SKM-1 treated with dmso at 0.1 percent for 144 hours (cell line): ENCODE results near the gene FRMD1.

Experiments
- DNase-seq: peaks from one replicate; lab custom pipeline; 2025; ENCODE audit not compliant: unreplicated experiment; lab: John Stamatoyannopoulos, UW

Gene FRMD1

GRCh38 chr6:168044521-168045130, 34.4 kb downstream of the FRMD1 start:
- no peak for DNase-seq

GRCh38 chr6:168043848-168044415, 35.1 kb downstream of the FRMD1 start:
- no peak for DNase-seq

- DNase-seq, result no peak
Observed at GRCh38 chr6:168043193-168043847, 35.7 kb downstream of the FRMD1 start.

DNA sequence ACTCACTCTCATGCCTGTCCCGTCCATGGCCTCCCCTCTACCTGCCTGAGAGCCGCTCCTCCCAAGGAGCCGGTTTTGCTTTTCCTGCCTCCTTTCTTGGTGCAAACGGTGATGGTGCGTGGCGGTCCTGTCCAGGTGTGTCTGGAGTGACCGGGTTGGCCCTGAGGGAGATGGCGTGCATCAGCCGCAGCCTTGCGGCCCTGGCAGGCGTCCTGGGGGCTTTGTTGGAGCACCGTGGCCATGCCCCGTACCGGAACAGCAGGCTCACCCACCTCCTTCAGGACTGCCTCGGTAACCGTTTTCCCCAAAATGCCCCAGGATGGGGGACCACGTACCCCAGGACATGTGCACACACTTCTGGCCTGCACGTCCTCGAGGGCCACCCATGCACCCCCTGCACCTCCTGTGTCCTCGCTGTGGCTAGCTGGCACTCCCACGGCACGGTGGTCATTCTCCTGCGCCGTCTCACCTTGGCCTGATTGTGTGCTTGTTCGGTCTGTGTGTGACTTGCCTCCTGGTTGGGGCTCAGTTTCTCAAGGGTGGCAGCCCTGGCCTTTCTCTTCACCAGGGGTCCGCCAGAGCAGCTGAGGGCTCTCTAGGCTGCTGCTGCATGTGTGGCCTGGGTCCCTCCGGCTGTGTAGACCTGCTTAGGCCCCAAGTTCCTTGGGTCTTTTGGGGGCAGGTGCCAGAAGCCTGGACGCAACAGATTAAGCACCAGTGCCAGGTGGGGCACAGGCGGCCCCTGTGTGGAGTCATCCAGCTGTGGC, 36.4 kb downstream of the FRMD1 start:
- no peak for DNase-seq

GRCh38 chr6:168041928-168042327, 37.1 kb downstream of the FRMD1 start:
- DNase-seq, result no peak

GRCh38 chr6:168040856-168041496, 38.0 kb downstream of the FRMD1 start:
- no peak for DNase-seq

DNA sequence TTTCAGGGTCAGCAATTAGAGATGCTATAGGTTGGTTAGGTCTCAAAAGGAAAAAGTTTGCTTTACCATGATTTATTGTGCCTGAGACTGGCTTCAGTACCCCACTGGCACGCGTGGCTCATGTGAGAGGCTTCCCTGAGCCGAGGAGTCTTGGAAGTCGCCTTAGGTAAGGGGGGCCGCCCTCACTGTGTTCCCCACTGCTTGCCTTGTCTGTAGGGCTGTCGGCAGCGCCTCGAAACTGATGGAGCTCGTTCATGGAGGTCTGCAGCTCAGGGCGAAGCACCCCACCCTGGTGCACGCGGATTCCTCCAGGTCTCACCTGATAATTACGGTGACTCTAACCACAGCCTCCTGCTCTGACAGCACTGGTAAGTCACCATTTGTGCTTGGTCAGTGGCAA, 39.2 kb downstream of the FRMD1 start:
- DNase-seq, result no peak

DNA sequence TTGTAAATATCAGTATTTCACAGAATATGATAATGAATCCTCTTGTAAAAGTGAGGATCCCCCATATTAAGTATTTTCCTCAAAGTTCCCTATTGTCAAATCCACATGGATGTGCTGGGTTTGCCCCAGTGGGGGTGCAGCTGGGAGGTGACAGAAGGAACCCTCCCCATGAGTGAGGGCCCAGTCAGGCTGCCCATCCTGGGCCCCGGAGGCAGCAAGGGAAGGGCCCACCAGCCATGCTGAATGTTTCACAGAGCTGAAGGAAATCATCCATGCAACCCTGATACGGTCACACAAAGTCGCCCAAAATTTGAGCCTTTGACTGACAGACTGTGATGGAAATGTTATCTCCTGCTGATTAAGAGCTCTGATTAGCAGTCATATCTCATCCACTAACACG, 39.7 kb downstream of the FRMD1 start:
- no peak for DNase-seq

DNA sequence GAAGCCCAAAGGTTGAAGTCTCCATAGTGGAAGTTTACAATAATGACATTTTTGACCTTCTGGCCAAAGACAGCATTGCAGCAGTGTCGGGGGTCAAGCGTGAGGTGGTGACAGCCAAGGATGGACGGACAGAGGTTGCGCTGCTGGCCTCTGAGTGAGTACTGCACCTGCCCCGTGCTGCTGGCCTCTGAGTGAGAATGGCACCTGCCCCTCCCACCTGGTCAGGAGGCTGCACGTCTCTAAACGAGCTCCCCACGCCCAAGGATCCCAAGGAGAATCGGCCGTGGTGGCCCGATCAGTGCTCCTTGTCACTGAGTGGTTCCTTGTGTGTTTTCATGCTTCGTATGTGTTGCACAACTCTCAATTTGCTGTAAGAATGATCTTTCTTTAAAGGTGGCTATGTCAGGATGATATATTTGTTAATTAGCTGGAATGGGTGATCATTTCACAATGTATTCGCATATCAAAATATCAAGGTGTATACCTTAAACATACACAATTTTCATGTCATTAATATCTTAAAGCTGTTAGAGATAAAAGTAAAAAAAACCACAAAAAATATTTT, 40.4 kb downstream of the FRMD1 start:
- DNase-seq, result no peak

DNA sequence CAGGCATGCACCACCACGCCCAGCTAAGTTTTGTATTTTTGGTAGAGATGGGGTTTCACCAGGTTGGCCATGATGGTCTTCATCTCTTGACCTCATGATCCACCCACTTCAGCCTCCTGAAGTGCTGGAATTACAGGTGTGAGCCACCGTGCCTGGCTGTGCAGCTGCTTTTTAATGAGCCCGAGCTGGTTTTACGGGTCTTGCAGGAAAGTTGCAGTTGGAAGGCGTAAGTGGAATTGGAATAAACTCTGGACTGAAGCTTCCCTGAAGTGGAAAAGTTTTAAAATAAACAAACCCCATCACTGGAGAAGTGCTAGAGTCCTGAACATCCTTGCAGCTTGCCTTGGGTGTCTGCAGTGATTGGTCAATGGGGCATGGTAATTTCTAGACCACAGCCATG, 41.2 kb downstream of the FRMD1 start:
- no peak for DNase-seq

DNA sequence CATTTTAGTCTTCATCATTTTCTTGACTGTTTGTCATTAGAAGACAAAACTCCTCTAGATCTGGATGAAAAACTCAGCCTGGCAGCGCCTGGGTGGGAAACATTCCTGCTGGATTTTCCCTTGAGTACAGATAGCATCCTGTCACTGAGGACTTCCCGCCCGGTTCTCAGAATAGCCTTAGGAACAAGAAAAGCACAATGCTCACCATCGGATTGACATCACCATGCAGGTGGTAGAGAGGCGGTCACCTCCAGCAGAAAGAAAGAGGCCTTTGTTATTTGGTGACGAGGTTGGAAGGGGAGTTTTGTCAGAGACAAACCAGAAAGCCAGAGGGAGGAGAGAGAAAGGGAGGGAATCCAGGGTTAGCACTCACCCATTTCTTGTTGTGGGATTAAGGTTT, 41.8 kb downstream of the FRMD1 start:
- DNase-seq, result no peak

DNA sequence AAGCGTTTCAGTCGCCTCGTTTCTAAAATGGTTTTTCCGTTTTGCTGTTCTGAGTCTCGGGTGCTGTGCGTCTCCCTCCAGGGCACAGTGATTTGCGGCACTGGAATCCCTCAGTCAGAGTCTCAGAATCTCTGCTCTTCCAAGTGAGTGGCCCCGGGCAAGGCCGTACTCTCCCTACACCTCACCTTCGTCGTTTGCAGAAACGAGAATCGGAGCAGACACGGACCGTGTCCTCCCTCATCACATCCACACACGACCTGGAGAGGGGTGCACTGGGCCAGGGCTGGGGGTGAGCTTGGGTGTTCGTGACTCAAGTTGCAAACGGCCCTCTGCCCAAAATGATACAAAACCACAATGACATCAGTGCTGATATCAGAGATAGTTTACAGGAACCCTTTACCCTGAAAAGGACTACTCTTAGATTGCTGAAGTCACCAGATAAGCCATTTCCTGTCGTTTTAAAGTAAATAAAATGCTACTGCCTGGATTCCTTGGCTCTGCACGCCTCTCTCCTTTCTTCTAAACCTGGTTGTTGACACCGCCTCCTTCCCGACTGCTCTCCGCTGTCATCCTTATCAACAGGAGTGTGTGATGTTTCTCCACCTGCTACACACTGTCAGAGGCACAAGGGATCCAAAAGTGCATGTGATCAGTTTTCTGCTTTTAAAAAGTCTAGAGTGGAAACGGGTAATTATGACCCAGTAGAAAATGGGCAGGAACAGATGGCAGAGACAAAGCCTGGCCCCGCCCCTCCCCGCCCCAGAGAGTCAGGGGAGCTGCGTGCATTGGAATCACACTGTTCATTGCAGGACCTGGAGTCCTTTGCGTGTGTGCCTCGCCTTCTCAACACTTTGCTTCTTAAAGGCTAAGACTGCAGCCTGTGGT, 43.1 kb downstream of the FRMD1 start:
- DNase-seq, result no peak

DNA sequence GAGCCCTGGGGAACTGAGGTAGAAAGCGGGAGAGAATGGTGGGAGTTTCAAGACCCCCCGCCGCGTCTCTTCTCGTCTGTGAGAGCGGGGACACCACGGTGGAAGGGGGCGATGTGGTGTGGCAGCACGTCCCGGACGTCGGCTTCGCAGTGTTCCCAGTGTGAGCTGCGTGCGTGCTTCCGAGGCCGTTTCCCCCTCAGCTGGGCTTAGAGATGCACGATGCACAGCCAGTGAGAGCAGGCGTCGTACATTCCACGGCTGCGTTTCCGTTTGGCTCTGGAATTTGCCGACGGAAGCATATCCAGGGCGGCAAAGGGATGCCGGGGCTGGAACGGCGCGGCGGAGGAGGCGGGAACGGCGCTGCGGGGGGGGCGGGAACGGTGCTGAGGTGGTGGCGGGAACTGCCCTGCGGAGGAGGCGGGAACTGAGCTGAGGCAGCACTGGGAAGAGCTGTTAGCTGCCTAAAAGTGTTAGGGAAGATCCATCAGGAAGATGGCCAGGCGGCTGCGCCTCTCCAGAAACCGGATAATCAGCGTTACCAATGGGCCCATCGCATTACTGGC, 43.8 kb downstream of the FRMD1 start:
- DNase-seq, result no peak

GRCh38 chr6:168034537-168034936, 44.5 kb downstream of the FRMD1 start:
- DNase-seq, result no peak

- DNase-seq, result no peak
Observed at GRCh38 chr6:168033791-168034190, 45.2 kb downstream of the FRMD1 start.

GRCh38 chr6:168032005-168032760, 46.8 kb downstream of the FRMD1 start:
- peak; percentile 14 for DNase-seq

DNA sequence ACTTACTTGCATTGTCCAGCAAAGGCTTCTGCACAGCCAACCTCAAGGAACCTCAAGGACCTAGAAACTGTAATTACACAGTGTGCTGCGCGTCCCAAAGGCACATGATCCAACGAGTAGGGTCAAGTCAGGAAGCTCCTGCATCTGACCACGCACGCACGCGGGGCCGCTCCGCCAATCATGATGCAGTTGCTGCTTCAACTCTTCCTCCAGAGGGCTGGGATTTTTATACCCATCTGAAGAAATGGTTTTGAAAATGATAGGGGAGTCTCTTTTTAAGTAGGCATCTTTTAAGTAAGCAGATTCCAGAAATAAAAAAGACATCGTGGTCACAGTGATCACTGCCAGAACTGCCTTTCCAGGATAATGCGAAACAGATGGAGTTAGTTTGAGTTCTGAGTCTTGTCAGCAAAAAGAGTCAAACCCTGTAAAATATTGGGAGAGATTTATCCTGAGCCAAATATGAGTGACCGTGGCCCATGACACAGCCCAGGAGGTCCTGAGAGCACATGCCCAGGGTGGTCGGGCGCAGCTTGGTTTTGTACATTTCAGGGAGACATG, 47.5 kb downstream of the FRMD1 start:
- DNase-seq, result no peak

DNA sequence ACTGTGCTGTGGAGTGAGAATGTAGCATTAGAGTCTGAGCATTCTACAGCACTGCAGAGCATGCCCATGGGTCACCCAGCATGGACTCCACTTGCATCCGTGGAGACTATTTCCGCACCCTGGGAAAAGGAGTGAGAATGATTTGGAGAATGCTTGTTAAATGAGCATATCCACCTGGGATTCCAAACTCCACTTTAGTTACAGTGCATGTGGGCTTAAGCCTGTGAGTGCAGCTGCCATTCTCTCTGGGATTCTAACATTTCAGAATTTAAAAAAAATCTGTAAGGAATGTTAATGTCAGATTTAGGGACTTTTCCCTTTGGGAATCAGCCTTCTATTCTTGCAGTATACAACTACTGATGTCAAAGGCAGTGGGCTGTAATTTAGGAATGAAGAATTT, 48.1 kb downstream of the FRMD1 start:
- no peak for DNase-seq

GRCh38 chr6:168030218-168030746, 48.7 kb downstream of the FRMD1 start:
- DNase-seq, result no peak
